ENCODE results near the gene PBX4.

- TF ChIP-seq POLR2A (IDR thresholded peaks at IDR 0.05; ENCODE audit: extremely low read depth, insufficient read length) (no peak), CTCF (IDR thresholded peaks at IDR 0.05; ENCODE audit: low read depth, low read length) (no peak), MAX (IDR thresholded peaks at IDR 0.05; ENCODE audit: low read depth, low read length) (no peak), MYC (IDR thresholded peaks at IDR 0.05; ENCODE audit: low read depth, low read length) (no peak)
Observed at GRCh38 chr19:19533841-19534240, 84.6 kb downstream of the PBX4 start.

Data from NB4 (cell line).